Parathyroid adenoma (tissue), 2 donors: Measurements from ENCODE around the gene KIF25.

Experiments
- H2AFZ ChIP-seq: fragments of 300-600 bp; sonication (generic); one replicate; pipeline ENCODE4 v1.7.0; 2017; ENCODE audit warnings: antibody characterized with exemption, mild to moderate bottlenecking
- H3K27ac ChIP-seq: fragments of 300-600 bp; sonication (generic); one replicate; pipeline ENCODE4 v1.7.0; 2017
- H3K27me3 ChIP-seq: fragments of 300-600 bp; sonication (generic); one replicate; pipeline ENCODE4 v1.7.0; 2017; ENCODE audit warnings: low read length; ENCODE audit not compliant: control insufficient read depth, insufficient read depth
- H3K36me3 ChIP-seq: fragments of 300-600 bp; sonication (generic); one replicate; pipeline ENCODE4 v1.7.0; 2017; ENCODE audit warnings: low read length; ENCODE audit not compliant: control insufficient read depth, insufficient read depth
- H3K4me1 ChIP-seq: fragments of 300-600 bp; sonication (generic); one replicate; pipeline ENCODE4 v1.7.0; 2017; ENCODE audit warnings: control low read depth
- H3K4me2 ChIP-seq: fragments of 300-600 bp; sonication (generic); one replicate; pipeline ENCODE4 v1.7.0; 2017; ENCODE audit warnings: low read length
- H3K4me3 ChIP-seq: fragments of 300-600 bp; sonication (generic); one replicate; pipeline ENCODE4 v1.7.0; 2017; ENCODE audit warnings: low read depth, low read length
- H3K79me2 ChIP-seq: fragments of 300-600 bp; sonication (generic); one replicate; pipeline ENCODE4 v1.7.0; 2017; ENCODE audit warnings: control low read depth
- H3K9ac ChIP-seq: fragments of 300-600 bp; sonication (generic); one replicate; pipeline ENCODE4 v1.7.0; 2017; ENCODE audit warnings: mild to moderate bottlenecking
- H3K9me3 ChIP-seq: fragments of 300-600 bp; sonication (generic); one replicate; pipeline ENCODE4 v1.7.0; 2017; ENCODE audit warnings: low read length; ENCODE audit not compliant: control insufficient read depth
- CTCF ChIP-seq: fragments of 300-600 bp; sonication (generic); IDR thresholded peaks from one replicate; pipeline ENCODE4 v1.7.0; 2017; ENCODE audit warnings: antibody characterized with exemption, mild to moderate bottlenecking
- donor health status: primary hyperparathyroidism.

The KIF25 gene

GRCh38 chr6:168088161-168089053, 90.9 kb downstream of the KIF25 start:
- no peak for TF ChIP-seq CTCF
- H3K4me1 ChIP-seq: no peaks in the 10 kb centered on the region
- H3K4me2 ChIP-seq: no peak overlapping the region
- H3K27ac ChIP-seq: no peak overlapping the region
- no peaks in the 10 kb centered on the region for H3K36me3 ChIP-seq
- no peaks in the 10 kb centered on the region for H3K27me3 ChIP-seq
- no peaks in the 10 kb centered on the region for H3K9me3 ChIP-seq
- H3K4me3 ChIP-seq: no peak overlapping the region
- H2AFZ ChIP-seq: no peak overlapping the region
- no peak overlapping the region for H3K9ac ChIP-seq
- H3K79me2 ChIP-seq: no peaks in the 10 kb centered on the region

GRCh38 chr6:168089186-168090063, 92.0 kb downstream of the KIF25 start:
- no peak overlapping the region for H3K9ac ChIP-seq
- H3K4me2 ChIP-seq: no peak overlapping the region
- H3K27ac ChIP-seq: no peak overlapping the region
- no peak for TF ChIP-seq CTCF
- H3K4me1 ChIP-seq: no peaks in the 10 kb centered on the region
- H3K79me2 ChIP-seq: no peaks in the 10 kb centered on the region
- no peak overlapping the region for H2AFZ ChIP-seq
- no peaks in the 10 kb centered on the region for H3K27me3 ChIP-seq
- no peak overlapping the region for H3K4me3 ChIP-seq
- H3K36me3 ChIP-seq: no peaks in the 10 kb centered on the region
- H3K9me3 ChIP-seq: no peaks in the 10 kb centered on the region

GRCh38 chr6:168090064-168090690, 92.7 kb downstream of the KIF25 start:
- TF ChIP-seq CTCF: no peak
- H3K79me2 ChIP-seq: no peaks in the 10 kb centered on the region
- H2AFZ ChIP-seq: no peak overlapping the region
- no peak overlapping the region for H3K9ac ChIP-seq
- no peak overlapping the region for H3K4me3 ChIP-seq
- H3K27me3 ChIP-seq: no peaks in the 10 kb centered on the region
- H3K9me3 ChIP-seq: no peaks in the 10 kb centered on the region
- no peak overlapping the region for H3K4me2 ChIP-seq
- no peaks in the 10 kb centered on the region for H3K4me1 ChIP-seq
- no peak overlapping the region for H3K27ac ChIP-seq
- H3K36me3 ChIP-seq: no peaks in the 10 kb centered on the region

- no peak overlapping the region for H3K4me2 ChIP-seq
- H3K9me3 ChIP-seq: no peaks in the 10 kb centered on the region
- no peaks in the 10 kb centered on the region for H3K79me2 ChIP-seq
- no peak overlapping the region for H3K9ac ChIP-seq
- no peaks in the 10 kb centered on the region for H3K27me3 ChIP-seq
- no peak overlapping the region for H3K4me3 ChIP-seq
- no peak overlapping the region for H3K27ac ChIP-seq
- no peaks in the 10 kb centered on the region for H3K36me3 ChIP-seq
- no peak overlapping the region for H2AFZ ChIP-seq
- no peaks in the 10 kb centered on the region for H3K4me1 ChIP-seq
- TF ChIP-seq CTCF: no peak
Observed at GRCh38 chr6:168090706-168091105, 93.2 kb downstream of the KIF25 start.
